WTC11 (cell line): Measurements from ENCODE around the gene PPIL3. TPM values are rescaled to one million over a fixed set of nuclear protein-coding genes. Genes with fewer than 3 reads are reported as not detected.

Experiments used
- ARID4B ChIP-seq: sonication (generic); formaldehyde crosslinking; IDR thresholded peaks from 2 replicates; pipeline ENCODE4 v1.8.0; 2023; ENCODE audit warnings: missing genetic modification reagents, mild to moderate bottlenecking, borderline replicate concordance
- ATF6 ChIP-seq: sonication (generic); formaldehyde crosslinking; IDR thresholded peaks from 2 replicates; pipeline ENCODE4 v1.8.1; 2023; ENCODE audit warnings: mild to moderate bottlenecking, missing genetic modification reagents
- E2F1 ChIP-seq: sonication (generic); formaldehyde crosslinking; IDR thresholded peaks from 2 replicates; pipeline ENCODE4 v1.8.0; 2022; ENCODE audit warnings: mild to moderate bottlenecking, missing genetic modification reagents
- ERG ChIP-seq: fragments of 250-450 bp; sonication (Bioruptor Pico); IDR thresholded peaks from 2 replicates; pipeline ENCODE4 v1.8.0; 2021; ENCODE audit warnings: mild to moderate bottlenecking
- ETV6 ChIP-seq: sonication (generic); formaldehyde crosslinking; IDR thresholded peaks from 2 replicates; pipeline ENCODE4 v1.8.1; 2022; ENCODE audit warnings: mild to moderate bottlenecking, missing genetic modification reagents
- FOXJ3 ChIP-seq: sonication (generic); formaldehyde crosslinking; IDR thresholded peaks from 2 replicates; pipeline ENCODE4 v1.9.0; 2021; ENCODE audit warnings: missing genetic modification reagents, mild to moderate bottlenecking, borderline replicate concordance
- FOXK1 ChIP-seq: sonication (generic); formaldehyde crosslinking; IDR thresholded peaks from 2 replicates; pipeline ENCODE4 v1.8.0; 2022; ENCODE audit warnings: mild to moderate bottlenecking, moderate library complexity, missing genetic modification reagents
- FOXP1 ChIP-seq: sonication (generic); formaldehyde crosslinking; IDR thresholded peaks from 2 replicates; pipeline ENCODE4 v1.8.0; 2022; ENCODE audit warnings: missing genetic modification reagents, mild to moderate bottlenecking, moderate library complexity, borderline replicate concordance
- JAZF1 ChIP-seq: fragments of 250-450 bp; sonication (Bioruptor Pico); IDR thresholded peaks from 2 replicates; pipeline ENCODE4 v1.9.0; 2021; ENCODE audit warnings: moderate library complexity, mild to moderate bottlenecking, inconsistent platforms
- PRDM15 ChIP-seq: sonication (generic); formaldehyde crosslinking; IDR thresholded peaks from 2 replicates; pipeline ENCODE4 v1.8.0; 2022; ENCODE audit warnings: missing genetic modification reagents
- TCF7 ChIP-seq: sonication (generic); formaldehyde crosslinking; IDR thresholded peaks from 2 replicates; pipeline ENCODE4 v1.8.0; 2022; ENCODE audit warnings: mild to moderate bottlenecking, low read depth, missing genetic modification reagents, moderate library complexity
- ZBTB43 ChIP-seq: sonication (generic); formaldehyde crosslinking; IDR thresholded peaks from 2 replicates; pipeline ENCODE4 v1.8.1; 2023; ENCODE audit warnings: mild to moderate bottlenecking, missing genetic modification reagents
- ZNF317 ChIP-seq: sonication (generic); formaldehyde crosslinking; IDR thresholded peaks from 2 replicates; pipeline ENCODE4 v1.8.1; 2023; ENCODE audit warnings: low read depth, mild to moderate bottlenecking, moderate library complexity, missing genetic modification reagents, borderline replicate concordance
- ZNF425 ChIP-seq: fragments of 250-450 bp; sonication (Bioruptor Pico); conservative IDR thresholded peaks from 2 replicates; pipeline ENCODE4 v1.9.0; 2021; ENCODE audit warnings: mild to moderate bottlenecking
- ZNF532 ChIP-seq: fragments of 250-450 bp; sonication (Bioruptor Pico); IDR thresholded peaks from 2 replicates; pipeline ENCODE4 v1.9.0; 2021; ENCODE audit warnings: mild to moderate bottlenecking, borderline replicate concordance
- ZNF671 ChIP-seq: fragments of 250-450 bp; sonication (Bioruptor Pico); IDR thresholded peaks from 2 replicates; pipeline ENCODE4 v1.8.0; 2021; ENCODE audit warnings: mild to moderate bottlenecking
- total RNA-seq: library from RNA; stranded (reverse); gene quantifications from 3 replicates; pipeline ENCODE4 v1.2.3, GENCODE V29; 2021

The PPIL3 gene
- total RNA-seq, 1 experiment from 2014 or later = 39.3 TPM

- TF ChIP-seq ZNF532 (CRISPR knock-in tag) (no peak), ZNF317 (no peak), PRDM15 (CRISPR knock-in tag) (no peak), E2F1 (CRISPR knock-in tag) (peak; percentile 33; the same call in 1 of the 2 replicates), ZNF425 (no peak), ETV6 (CRISPR knock-in tag) (peak; percentile 68), ERG (CRISPR knock-in tag) (no peak), ARID4B (CRISPR knock-in tag) (peak; percentile 97), JAZF1 (CRISPR knock-in tag) (no peak), ZBTB43 (CRISPR knock-in tag) (peak; percentile 77; the same call in 1 of the 2 replicates), ATF6 (CRISPR knock-in tag) (no peak), TCF7 (CRISPR knock-in tag) (no peak), FOXK1 (CRISPR knock-in tag) (peak; percentile 96), FOXJ3 (CRISPR knock-in tag) (no peak), FOXP1 (CRISPR knock-in tag) (peak; percentile 92), ZNF671 (CRISPR knock-in tag) (no peak)
Measured at GRCh38 chr2:200864176-200865034, 24.5 kb downstream of the PPIL3 start, which contains the start of gene CLK1 (continued).
